OCI-LY3 (cell line): ENCODE results near the gene TTC7B.

Experiments used
- H2AFZ ChIP-seq: fragments of 200-600, 300-600 bp; shearing (Covaris generic); 2 replicates; pipeline ENCODE4 v1.6.0; 2014; ENCODE audit warnings: antibody characterized with exemption, low read depth, low read length
- H3K27ac ChIP-seq: fragments of 200-600, 300-600 bp; sonication (generic); 2 replicates; pipeline ENCODE4 v1.5.1; 2014; ENCODE audit warnings: mild to moderate bottlenecking, low read length, moderate library complexity, mixed read lengths
- H3K27me3 ChIP-seq: fragments of 200-600, 300-600 bp; sonication (generic); 2 replicates; pipeline ENCODE4 v1.6.1; 2014; ENCODE audit warnings: low read depth, low read length, mixed read lengths
- H3K36me3 ChIP-seq: fragments of 200-600, 300-600 bp; sonication (generic); replicated peaks from 2 replicates; pipeline ENCODE3; 2014; ENCODE audit warnings: low read depth, low read length, mixed read lengths
- H3K4me1 ChIP-seq: fragments of 300-600, 200-600 bp; sonication (generic); 2 replicates; pipeline ENCODE4 v1.6.1; 2014; ENCODE audit warnings: low read length, mixed read lengths
- H3K4me2 ChIP-seq: fragments of 200-600, 300-600 bp; sonication (generic); 2 replicates; pipeline ENCODE4 v1.6.1; 2014; ENCODE audit warnings: low read length, mixed read lengths
- H3K4me3 ChIP-seq: fragments of 300-600, 200-600 bp; sonication (generic); 2 replicates; pipeline ENCODE4 v1.5.1; 2014; ENCODE audit warnings: antibody characterized with exemption, mild to moderate bottlenecking, low read length, moderate library complexity
- H3K79me2 ChIP-seq: fragments of 300-600, 200-600 bp; shearing (Covaris generic); 2 replicates; pipeline ENCODE4 v1.6.1; 2014; ENCODE audit warnings: mild to moderate bottlenecking, low read length, mixed read lengths
- H3K9ac ChIP-seq: fragments of 300-600, 200-600 bp; shearing (Covaris generic); 2 replicates; pipeline ENCODE4 v1.6.0; 2014; ENCODE audit warnings: mild to moderate bottlenecking, low read length, moderate library complexity
- H3K9me3 ChIP-seq: fragments of 200-600, 300-600 bp; shearing (Covaris generic); 2 replicates; pipeline ENCODE4 v1.6.1; 2014; ENCODE audit warnings: low read length, mixed read lengths; ENCODE audit not compliant: insufficient read depth
- H4K20me1 ChIP-seq: fragments of 200-600, 300-600 bp; sonication (generic); 2 replicates; pipeline ENCODE4 v1.6.1; 2016; ENCODE audit warnings: low read length, mixed read lengths; ENCODE audit not compliant: insufficient read depth
- EZH2phosphoT487 ChIP-seq: fragments of 200-600 bp; shearing (Covaris generic); IDR thresholded peaks from 2 replicates; pipeline ENCODE4 v1.6.1; 2018; ENCODE audit warnings: antibody characterized with exemption, mixed run types, low read depth
- TF ChIP-seq, protein P1 (sequence below): fragments of 200-600, 300-600 bp; sonication (generic); IDR thresholded peaks from 2 replicates; pipeline ENCODE4 v1.5.1; 2014; ENCODE audit warnings: antibody characterized with exemption, low read length, low read depth

The TTC7B gene

DNA sequence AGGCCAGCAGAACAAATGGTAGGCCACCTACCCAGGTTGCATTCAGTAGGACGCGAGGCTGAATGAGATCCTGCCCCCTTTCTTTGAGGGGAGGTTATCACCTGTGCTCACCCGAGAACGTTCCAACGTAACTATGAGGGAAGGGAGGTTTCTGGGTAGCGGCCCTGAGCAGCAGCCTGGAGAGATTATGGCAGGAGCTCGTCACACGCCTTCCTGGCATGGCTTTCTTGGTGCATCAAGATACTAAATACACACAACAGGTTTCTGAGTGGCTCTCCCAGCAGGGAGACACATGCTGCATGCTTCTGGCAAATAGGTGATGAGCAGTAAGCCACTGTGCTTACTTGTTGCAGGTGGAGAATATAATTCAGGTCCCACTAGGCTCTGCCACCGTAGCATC, 271.7 kb downstream of the TTC7B start:
- Histone ChIP-seq H3K4me1 (no peaks in the 10 kb centered on the region), H3K9ac (no peak overlapping the region), H4K20me1 (no peaks in the 10 kb centered on the region), H3K36me3 (no peaks in the 10 kb centered on the region), H3K27ac (no peak overlapping the region), H3K4me3 (no peak overlapping the region), H3K27me3 (no peaks in the 10 kb centered on the region), H3K4me2 (no peak overlapping the region), H3K79me2 (no peaks in the 10 kb centered on the region), H2AFZ (no peak overlapping the region), H3K9me3 (no peaks in the 10 kb centered on the region)
- TF ChIP-seq, protein P1, sequence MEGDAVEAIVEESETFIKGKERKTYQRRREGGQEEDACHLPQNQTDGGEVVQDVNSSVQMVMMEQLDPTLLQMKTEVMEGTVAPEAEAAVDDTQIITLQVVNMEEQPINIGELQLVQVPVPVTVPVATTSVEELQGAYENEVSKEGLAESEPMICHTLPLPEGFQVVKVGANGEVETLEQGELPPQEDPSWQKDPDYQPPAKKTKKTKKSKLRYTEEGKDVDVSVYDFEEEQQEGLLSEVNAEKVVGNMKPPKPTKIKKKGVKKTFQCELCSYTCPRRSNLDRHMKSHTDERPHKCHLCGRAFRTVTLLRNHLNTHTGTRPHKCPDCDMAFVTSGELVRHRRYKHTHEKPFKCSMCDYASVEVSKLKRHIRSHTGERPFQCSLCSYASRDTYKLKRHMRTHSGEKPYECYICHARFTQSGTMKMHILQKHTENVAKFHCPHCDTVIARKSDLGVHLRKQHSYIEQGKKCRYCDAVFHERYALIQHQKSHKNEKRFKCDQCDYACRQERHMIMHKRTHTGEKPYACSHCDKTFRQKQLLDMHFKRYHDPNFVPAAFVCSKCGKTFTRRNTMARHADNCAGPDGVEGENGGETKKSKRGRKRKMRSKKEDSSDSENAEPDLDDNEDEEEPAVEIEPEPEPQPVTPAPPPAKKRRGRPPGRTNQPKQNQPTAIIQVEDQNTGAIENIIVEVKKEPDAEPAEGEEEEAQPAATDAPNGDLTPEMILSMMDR = no peak
- TF ChIP-seq EZH2phosphoT487 = no peak

DNA sequence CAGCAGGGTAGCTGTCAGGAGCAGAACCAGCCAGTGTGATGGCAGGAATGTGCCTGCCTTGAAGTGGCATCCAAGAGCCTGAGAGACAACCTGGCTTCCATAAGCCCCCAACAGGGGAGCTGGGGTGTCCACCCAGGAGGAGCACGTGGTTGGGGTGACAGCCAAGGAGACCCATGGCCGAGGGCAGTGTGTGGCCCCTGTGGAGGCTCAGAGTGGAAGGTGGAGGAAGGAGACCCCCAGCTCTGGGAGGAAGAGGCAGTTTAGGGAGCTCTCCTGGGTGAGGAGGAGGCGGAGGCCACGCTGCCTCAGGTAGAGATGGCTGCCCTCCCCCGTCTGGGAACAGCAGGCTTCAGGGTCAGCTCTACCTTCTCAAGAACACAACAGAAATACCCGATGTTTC, 272.4 kb downstream of the TTC7B start:
- Histone ChIP-seq H3K4me3 (no peak overlapping the region), H3K4me1 (no peaks in the 10 kb centered on the region), H3K9me3 (no peaks in the 10 kb centered on the region), H2AFZ (no peak overlapping the region), H3K9ac (no peak overlapping the region), H3K27me3 (no peaks in the 10 kb centered on the region), H4K20me1 (no peaks in the 10 kb centered on the region), H3K27ac (no peak overlapping the region), H3K4me2 (no peak overlapping the region), H3K79me2 (no peaks in the 10 kb centered on the region), H3K36me3 (no peaks in the 10 kb centered on the region)
- TF ChIP-seq, protein P1 = no peak
- TF ChIP-seq EZH2phosphoT487 = no peak

DNA sequence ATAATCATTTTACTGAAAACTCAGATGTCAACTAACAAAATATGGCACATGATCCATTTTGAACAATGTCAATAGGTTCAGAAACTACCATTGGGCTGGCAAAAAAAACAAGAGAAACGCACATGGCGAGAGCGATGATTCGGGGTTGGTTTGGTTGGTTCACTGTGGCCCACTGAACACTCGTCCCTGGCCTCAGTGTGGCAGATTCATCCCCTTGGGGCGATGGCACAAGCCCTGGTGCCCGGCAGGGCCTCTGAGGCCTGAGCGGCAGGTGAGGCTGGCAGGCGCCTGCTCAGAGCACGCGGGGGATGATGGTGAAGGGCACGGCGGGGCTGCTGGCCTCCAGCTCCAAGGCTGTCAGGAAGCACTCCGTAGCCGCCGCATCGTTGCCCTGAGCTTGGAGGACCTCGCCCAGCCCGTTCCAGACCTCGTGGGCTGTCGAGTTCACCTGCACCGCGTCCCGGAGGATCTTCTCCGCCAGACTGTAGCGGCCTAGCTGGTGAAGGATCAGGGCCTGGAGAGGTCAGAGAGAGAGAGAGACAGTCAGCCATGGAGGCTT, 275.1 kb downstream of the TTC7B start:
- Histone ChIP-seq H3K79me2 (no peaks in the 10 kb centered on the region), H3K4me1 (no peaks in the 10 kb centered on the region), H3K27ac (no peak overlapping the region), H3K9ac (no peak overlapping the region), H3K27me3 (no peaks in the 10 kb centered on the region), H2AFZ (no peak overlapping the region), H3K9me3 (no peaks in the 10 kb centered on the region), H3K4me3 (no peak overlapping the region), H3K4me2 (no peak overlapping the region), H4K20me1 (no peaks in the 10 kb centered on the region), H3K36me3 (no peaks in the 10 kb centered on the region)
- TF ChIP-seq, protein P1 = no peak
- no peak for TF ChIP-seq EZH2phosphoT487

DNA sequence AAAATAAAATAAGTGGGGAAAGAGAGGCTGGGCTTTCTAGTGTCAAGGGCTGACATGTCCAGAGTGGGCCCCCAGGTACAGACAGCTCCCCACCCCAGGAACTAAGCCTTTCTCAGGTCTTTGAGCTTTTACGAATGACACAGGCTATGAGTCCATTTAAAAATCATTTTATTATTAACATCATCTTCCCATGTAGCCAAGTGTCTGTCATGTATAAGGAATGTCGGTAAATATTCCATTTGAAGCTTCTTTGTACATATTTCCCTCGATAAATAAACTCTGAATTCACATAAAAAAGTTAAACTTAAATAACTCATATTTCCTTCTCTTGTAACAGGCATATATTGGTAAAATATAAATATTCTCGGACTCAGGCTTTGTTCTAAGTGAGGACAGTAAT, 275.8 kb downstream of the TTC7B start:
- H3K4me3 ChIP-seq = no peak overlapping the region
- H3K4me1 ChIP-seq = no peaks in the 10 kb centered on the region
- H4K20me1 ChIP-seq = no peaks in the 10 kb centered on the region
- H3K27me3 ChIP-seq = no peaks in the 10 kb centered on the region
- H3K4me2 ChIP-seq = no peak overlapping the region
- H3K79me2 ChIP-seq = no peaks in the 10 kb centered on the region
- no peak for TF ChIP-seq EZH2phosphoT487
- TF ChIP-seq, protein P1 = no peak
- H3K9ac ChIP-seq = no peak overlapping the region
- H3K36me3 ChIP-seq = no peaks in the 10 kb centered on the region
- no peak overlapping the region for H2AFZ ChIP-seq
- no peaks in the 10 kb centered on the region for H3K9me3 ChIP-seq
- H3K27ac ChIP-seq = no peak overlapping the region
